Superior temporal gyrus (tissue), 1 donor: ENCODE results near the gene FXYD3.
"Not testable (repeated sequence)": the region's sequence is repeated elsewhere in the genome, so short reads cannot be mapped to it uniquely, and the experiment has no call there.

ENCODE experiments used
- DNase-seq: peaks from one replicate; pipeline ENCODE4 v3.0.0-alpha.2; 2016; ENCODE audit errors: extremely low spot score

The FXYD3 gene

DNA sequence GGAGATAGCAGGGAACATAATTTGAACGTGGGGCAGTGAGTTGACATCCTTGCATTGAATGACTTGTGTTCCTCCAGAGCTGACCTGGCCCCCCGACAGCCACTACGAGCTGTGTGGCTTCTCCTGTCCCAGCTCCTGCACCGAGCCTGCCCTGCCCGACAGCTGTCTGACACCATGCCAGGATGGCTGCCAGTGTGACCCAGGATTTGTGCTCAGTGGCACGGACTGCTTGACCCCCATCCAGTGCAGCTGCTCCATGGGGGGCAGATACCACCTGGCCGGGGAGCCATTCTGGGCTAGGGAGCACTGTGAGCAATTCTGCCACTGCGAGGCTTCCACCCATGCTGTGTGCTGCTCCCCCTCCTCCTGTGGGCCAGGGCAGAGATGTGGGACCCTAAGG is 29.2 kb upstream of the FXYD3 start:
- no peak for DNase-seq

DNA sequence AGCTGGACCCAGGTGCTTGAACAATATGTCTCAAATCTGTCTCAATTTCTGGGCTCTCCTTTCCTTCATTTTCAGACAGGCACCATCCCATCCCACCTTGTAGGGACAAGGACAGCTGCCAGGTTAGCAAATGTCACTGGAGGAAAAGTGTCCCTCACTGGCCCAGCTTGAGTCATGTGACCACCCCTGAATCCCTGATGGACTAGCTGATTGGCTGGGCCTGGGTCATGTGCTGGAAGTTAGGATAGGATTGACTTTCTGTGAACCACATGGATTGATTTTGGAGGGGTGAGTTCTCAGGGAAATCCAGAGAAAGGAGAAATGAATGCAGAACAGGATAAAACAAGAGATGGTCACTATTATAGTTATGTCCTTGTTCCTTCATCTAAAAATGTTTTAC is 28.2 kb upstream of the FXYD3 start:
- no peak for DNase-seq

DNA sequence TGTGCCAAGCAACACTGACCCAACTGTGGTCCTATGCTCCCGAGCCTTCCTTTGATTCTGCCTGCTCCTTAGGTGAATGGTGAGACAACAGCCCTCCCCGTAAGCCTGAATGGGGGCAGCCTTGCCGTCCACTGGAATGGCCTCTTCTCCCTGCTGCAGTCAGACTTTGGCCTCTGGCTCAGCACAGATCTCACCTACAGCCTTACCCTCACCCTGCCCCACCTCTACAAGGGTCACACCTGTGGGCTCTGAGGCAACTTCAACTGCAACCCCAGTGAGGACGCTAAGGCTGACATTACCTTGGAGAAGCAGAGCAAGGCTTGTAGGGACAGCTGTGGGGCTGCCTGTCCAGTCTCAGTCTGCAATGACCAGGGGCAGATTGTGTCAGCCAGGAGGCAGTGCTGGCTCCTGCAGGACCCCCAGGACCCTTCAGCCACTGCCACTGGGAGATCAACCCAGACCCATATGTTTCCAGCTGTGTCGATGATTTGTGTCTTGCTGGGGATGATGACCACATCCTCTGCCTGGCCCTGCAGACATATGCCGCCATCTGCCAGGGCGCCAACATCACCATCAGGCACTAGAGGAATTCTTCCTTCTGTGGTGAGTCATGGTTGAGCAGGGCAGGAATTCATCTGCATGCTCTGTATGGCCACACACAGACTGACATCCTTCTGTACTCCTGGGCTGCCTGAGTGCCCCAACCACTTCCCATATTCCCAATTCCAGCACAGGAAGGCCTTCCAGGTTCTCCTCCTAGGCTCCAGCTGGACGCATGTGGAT is 27.3 kb upstream of the FXYD3 start:
- no peak for DNase-seq

DNA sequence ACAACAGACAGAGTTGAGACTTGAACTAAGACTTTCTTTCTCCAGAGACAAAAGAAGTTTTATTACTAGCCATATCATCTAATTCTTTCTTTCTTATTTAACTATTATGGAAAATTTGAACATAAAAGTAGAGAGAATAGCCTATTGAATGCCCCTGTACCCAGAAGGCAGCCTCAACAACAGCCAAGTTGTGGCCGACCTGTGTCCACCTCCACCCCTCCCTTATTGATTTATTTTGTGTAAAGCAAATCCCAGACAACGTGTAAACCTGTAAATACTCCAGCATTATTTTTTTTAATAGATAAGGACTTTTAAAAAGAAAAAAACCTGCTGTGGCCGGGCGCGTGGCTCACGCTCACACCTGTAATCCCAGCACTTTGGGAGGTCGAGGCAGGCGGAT is 26.1 kb upstream of the FXYD3 start:
- no peak for DNase-seq

DNA sequence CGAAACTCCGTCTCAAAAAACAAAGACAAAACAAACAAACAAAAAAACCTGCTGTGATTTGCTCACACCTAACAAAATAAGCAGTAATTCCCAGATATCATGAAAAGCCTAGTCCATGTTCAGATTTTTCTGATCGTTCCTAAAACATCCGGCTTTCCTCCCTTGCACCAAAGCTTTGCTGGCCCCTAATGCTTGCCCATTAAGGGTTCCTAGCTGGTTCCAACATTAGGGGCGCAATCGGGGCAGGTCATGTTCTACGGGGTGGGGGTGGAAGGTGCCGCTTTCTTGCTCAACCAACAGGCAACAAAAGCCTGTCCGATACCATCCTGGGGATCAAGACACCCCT is 25.5 kb upstream of the FXYD3 start:
- DNase-seq, result no peak

DNA sequence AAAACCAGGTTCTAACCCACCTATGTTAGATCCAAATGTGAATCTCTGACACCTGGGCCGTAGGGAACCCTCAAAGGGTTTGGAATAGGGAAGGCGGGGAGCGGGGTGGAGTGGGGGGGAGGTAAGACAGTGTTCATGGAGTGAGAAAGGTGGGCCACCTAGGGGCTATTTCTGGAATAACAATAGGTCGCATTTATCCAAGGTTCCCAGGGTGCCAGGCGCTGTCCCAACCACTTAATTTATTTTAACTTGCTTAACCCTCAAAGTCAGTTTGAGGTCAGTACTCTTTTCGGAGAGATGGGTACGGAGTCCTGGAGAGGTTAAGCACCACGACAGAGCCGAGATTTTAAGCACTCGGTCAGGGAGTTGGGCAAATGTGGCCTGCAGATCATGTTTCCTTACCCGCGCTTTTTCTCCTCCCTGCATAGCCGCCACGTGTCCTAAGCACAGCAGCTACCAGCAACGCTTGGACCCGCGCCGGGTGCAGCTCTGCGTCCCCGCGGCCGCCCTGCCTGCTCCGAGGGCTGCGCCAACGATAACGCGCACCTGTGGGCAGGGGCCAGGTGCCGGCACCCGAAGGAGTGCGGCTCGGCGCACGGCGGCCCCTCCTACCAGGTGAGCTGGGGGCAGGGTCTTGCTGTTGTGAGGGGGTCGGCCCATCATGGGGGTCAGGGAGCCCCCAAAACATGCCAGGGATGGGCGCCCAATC is 25.0 kb upstream of the FXYD3 start:
- peak; percentile 89 for DNase-seq

DNA sequence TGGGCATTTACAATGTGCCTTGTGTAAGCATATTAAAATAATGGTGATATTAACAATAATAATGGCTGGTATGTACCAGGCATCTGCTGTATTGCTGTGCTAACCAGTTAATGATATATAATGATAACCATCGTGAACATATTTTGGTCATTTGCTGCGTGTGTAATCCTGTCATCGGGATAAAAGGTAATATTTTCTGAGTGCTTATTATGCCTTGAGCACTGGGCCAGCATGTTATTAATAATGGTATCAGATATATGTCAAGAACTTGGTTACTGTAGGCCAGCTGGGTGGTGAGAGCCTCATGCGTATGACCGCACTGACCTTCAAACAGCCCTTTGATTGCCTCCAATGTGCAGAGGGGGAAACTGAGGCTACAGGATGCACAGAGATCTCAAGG is 22.2 kb upstream of the FXYD3 start:
- no peak for DNase-seq

DNA sequence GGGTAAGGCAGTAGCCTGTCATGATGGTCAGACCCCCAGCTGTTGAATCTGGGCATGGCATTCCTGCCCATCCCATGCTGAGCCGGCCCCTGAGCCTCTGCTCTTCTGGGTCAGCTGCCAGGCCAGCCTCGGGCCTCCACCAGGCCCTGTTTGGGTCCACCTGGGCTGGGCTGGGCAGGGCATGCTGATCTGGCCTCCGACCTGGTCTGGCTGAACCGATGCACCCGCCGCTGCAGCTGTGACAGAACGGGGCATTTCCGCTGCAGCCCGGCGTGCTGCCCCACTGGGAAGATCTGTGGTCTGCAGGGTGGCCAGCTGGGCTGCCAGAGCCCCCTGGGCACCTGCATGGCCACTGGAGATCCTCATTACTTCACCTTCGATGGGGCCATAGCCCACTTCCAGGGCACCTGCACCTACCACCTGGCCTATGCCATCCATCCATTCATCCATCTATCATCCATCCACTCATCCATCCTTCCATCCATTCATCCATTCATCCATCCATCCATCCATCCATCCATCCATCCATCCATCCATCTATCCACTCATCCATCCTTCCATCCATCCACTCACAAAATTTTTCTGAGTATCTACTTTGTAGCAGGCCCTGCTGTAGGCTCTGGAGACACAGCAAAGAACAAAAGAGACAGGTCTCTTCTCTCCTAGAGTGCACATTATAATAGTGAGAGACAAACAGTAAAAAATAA is 21.5 kb upstream of the FXYD3 start:
- DNase-seq, result no peak

DNA sequence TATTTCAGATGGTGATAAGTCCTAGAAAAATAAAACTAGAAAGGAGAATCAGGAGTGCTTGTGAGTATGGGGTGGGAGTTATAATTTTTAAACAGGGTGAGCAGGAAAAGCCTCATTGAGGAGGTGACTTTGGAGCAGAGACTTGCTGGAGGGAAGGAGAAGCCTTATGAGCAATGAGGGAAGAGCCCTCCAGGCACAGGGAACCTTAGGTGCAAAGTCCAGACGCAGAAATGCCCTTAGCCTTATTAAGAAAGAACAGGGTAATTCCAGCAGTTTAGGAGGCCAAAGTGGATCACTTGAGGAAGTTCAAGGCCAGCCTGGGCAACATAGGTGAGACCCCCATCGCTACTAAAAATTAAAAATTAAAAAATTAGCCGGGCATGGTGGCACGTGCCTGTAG is 21.0 kb upstream of the FXYD3 start:
- no peak for DNase-seq

DNA sequence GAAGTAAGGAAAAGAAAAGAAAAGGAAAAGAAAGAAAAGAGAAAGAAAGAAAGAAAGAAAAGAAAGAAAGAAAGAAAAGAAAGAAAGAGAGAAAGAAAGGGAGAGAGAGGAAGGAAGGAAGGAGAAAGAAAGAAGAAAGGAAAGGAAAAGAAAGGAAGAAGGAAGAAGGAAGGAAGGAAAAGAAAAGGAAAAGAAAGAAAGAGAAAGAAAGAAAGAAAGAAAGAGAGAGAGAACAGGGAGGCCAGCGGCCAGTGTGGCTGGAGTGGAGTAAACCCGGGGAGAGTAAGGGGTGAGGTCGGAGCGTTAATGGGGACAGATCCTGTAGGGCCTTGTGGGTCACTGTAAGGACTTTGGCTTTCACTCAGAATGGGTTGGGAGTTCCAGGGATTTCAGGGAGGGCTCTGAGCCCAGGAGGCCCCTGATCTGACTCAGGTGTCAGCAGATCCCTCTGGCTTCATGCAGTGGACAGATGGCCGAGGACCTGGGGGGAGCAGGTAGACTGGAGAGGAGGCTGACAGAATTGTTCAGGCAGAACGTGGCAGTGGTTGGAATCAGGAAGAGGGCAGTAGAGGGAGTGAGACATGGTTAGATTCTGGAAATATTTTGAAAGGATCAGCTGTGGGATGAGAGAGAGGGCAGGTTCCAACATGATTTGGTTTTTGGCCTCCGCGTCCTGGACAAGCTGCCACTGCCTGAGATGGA is 19.8 kb upstream of the FXYD3 start:
- DNase-seq, result no peak

DNA sequence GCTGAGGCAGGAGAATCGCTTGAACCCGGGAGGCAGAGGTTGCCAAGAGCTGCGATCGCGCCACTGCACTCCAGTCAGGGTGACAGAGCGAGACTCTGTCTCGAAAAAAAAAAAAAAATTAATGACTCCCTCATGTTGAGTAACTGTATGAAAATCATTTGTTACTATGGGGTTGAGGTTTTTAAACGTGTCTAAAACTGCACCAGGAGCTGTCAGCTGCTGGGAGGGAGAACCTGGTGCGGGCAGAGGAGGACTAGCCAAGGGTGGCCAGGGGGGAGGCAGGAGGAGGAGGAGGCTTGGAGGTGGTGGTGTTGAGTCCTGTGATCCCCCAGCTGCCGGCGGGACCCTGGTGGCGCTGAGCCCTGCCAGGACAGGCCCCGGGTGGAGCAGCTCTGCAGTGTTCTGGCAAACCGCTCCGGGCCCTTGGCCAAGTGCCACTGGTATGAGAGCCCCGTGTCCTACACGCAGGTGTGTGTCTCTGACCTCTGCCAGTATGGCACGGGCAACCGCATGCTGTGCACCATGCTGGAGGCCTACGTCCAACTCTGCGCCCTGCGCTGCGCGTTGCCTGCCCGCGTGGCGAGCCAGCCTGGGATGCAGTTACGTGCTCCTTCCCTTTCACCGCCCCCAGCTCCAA is 17.1 kb upstream of the FXYD3 start:
- no peak for DNase-seq

DNA sequence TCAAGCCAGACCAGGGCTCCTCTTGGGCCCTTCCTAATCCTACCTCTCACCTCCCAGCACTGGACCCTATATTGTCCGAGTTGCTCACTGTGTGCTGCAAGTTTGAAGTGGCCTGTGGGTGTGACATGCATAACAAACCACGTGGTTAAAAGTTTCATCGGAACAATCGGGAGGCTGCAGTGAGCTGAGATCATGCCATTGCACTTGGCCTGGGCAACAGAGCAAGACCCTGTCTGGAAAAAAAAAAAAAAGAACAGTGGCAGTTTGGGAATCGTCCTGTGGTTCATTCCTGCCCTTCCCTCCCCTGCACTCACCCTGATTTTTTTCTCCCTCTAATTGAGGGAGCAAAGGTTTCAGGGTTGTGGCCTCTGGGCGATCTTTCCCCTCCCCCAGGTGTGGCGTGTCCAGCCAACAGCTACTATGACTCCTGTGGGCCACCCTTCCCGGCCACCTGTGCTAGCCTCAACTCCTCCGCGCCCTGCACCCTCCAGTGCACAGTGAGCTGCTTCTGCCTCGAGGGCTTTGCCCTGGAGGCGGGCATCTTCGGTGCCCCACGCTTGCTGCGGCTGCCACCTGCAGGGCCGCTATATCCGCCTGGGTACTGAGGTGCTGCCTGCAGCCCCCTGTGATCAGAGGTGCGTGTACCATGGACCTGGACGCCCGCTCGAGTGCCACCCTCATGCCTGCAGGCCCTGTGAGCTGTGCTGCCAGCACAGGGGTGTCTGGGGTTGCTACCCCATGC is 16.3 kb upstream of the FXYD3 start:
- no peak for DNase-seq

DNA sequence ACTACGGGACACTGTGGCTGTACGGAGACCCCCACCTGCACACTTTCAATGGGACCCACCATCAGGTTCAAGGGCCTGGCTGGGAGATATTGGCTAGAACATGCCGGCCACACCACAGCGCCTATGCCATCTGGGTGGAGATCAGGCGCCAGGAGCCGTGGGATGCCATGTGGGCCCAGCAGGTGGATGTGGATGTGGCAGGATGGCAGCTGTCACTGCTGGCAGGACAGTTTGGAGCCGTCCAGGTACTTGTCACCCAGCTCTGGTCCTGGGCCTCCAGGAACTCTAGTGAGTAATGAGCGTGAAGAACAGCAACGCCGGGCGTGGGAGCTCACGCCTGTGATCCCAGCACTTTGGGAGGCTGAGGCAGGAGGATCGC is 15.7 kb upstream of the FXYD3 start:
- no peak for DNase-seq

DNA sequence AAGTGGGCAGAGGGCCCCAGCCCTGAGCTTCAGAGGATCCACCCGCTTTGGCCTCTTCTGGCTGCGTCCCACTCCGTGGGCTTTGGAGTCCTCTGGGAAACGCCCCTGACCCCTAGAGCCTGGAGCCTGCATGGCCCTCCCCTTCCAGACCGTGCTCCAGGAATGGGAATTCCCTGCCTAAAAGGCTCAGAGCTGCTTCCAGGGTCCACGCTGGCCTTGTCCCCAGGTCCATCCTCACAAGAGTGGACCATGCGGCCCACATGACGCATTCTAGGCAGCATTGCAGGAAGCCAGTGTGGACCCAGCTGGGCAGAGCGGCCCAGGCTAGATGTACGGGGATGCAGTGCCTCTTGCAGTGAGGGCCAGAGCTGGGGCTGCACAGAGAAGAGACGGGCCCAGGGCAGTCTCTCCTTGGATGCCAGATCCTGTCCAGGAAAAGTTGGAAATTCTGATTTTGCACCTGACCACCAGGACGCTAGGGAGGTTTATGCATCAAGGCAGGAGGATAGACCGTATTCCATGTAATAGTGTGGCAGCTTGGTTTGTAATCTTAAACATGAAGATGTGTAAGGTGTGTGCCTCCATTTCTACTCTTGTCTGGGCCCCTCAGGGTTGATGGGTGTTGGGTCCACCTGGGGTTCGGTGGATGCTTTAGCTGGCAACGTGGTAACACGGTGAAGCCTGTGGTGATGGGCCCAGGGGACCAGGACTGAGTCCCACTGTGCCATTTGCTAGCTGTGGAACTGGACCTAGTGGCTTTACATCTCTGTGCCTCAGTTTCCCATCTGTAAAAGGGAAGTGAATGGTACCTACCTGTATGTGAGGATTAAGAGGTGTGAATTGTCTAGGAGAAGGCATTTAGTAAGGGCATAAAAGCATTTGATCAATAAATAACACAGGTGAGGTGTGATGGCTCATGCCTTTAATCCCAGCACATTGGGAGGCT is 14.8 kb upstream of the FXYD3 start:
- DNase-seq, result no peak

DNA sequence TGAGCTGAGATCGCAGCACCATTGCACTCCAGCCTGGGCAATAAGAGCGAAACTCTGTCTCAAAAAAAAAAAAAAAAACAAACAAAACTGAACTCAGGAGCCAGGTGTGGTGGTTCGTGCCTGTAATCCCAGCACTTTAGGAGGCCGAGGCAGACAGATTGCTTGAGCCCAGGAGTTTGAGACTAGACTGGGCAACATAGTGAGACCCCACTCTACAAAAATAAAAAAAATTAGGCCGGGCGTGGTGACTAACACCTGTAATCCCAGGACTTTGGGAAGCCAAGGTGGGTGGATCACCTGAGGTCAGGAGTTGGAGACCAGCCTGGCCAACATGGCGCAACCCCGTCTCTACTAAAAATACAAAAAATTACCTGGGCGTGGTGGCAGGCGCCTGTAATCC is 13.7 kb upstream of the FXYD3 start:
- DNase-seq, result not testable (repeated sequence)

DNA sequence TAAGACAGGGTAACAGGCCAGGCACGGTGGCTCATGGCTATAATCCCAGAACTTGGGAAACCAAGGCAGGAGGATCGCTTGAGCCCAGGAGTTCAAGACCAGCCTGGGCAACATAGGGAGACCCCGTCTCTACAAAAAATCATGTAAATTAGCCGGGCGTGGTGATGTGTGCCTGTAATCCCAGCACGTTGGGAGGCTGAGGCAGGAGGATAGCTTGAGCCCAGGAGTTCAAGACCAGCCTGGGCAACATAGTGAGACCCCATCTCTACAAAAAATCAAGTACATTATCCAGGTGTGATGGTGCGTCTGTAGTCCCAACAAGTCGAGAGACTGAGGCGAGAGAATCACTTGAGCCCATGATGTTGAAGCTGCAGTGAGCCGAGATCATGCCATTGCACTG is 12.0 kb upstream of the FXYD3 start:
- DNase-seq, result not testable (repeated sequence)

DNA sequence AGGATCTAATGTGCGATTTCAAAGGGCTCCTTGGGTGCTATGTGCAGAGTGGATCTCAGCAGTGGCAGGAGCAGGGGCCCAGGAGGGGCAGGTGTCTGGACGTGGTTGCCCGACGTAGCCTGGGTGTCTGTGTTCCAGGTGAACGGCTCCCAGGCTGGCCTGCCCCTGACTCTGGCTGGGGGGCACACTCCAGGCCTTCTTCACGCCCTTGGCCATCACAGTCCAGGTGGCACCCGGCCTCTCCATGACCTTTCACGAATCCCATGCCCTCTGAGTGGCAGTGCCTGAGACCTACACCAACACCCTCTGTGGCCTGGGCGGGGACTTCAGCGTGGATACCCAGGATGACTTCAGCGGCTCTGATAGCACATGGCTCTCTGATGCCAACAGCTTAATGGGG is 11.3 kb upstream of the FXYD3 start:
- no peak for DNase-seq

DNA sequence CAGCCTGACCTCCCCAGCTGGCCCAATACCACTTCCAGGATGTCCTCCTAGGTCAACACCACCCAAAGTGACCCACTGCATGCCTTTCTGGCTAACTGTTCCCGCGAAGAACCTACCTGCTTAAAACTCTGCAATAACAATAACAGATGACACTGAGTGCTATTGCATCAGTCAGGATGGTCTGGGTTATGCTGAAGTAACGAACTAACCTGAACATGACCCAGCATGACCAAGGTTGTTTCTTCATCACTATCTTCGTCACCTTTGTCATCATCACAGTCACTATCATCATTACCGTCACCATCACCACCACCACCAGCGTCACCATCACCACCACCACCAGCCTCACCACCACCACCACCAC is 10.6 kb upstream of the FXYD3 start:
- DNase-seq, result no peak

DNA sequence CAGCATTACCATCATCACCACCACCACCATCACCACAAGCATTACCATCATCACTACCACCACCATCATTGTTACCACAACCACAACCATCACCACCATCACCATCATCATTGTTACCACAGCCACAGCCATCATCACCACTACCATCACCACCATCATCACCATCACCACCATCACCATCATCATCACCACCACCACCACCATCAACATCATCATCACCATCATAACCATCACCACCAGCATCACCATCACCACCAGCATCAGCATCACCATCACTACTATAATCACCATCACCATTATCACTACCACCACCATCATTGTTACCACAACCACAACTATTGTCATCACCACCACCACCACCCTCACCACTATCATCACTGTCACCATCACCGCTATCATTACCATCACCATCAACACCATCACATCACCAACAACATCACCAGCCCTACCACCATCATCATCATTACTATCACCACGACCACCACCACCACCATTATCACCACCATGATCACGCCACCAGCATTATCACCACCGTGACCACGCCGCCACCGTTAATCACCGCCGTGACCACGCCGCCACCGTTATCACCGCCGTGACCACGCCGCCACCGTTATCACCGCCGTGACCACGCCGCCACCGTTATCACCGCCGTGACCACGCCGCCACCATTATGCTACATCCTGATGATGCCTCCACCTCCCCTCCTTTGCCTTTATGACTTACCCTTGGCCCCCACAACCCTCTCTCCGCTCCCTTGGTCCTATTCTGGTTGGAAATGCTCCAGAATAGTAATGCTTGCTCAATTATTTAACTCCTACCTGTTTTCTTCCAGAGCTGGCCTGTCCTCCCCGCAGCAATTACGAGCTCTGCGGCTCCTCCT is 10.0 kb upstream of the FXYD3 start:
- DNase-seq, result no peak
